Ishikawa (cell line): ENCODE data around the gene B4GALT6.

Source experiments
- NFIC ChIP-seq: IDR thresholded peaks from 2 replicates; pipeline ENCODE4 v1.6.1; 2012
- REST ChIP-seq: IDR thresholded peaks from 2 replicates; pipeline ENCODE4 v1.6.1; 2012; ENCODE audit warnings: low read depth, mild to moderate bottlenecking
- TAF1 ChIP-seq: IDR thresholded peaks from 2 replicates; pipeline ENCODE4 v1.6.1; 2012; ENCODE audit warnings: low read depth, mild to moderate bottlenecking
- YY1 ChIP-seq: IDR thresholded peaks from 2 replicates; pipeline ENCODE4 v1.6.1; 2012; ENCODE audit warnings: low read depth
- TF ChIP-seq, protein P1 (sequence below): IDR thresholded peaks from 2 replicates; pipeline ENCODE4 v1.6.1; 2012

GRCh38 chr18:31649449-31649848 is 34.9 kb downstream of the B4GALT6 start:
- TF ChIP-seq, protein P1, sequence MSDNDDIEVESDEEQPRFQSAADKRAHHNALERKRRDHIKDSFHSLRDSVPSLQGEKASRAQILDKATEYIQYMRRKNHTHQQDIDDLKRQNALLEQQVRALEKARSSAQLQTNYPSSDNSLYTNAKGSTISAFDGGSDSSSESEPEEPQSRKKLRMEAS = no peak
- TF ChIP-seq REST (no peak), YY1 (no peak), NFIC (no peak), TAF1 (no peak)
